ENCODE data around the gene TUBGCP3. TPM values are rescaled to one million over a fixed set of nuclear protein-coding genes. Genes with fewer than 3 reads are reported as not detected.
"Not testable (repeated sequence)": the region's sequence is repeated elsewhere in the genome, so short reads cannot be mapped to it uniquely, and the experiment has no call there.

Gene TUBGCP3
- total RNA-seq, 3 donors from 2014 or later (not counting 1 experiment from before 2014, with no cell fraction given): 43.0 to 57.9 (median 53.6) TPM

GRCh38 chr13:112506046-112506445, 81.9 kb downstream of the TUBGCP3 start:
- H3K4me3 ChIP-seq (ENCODE audit: low read length): no peak overlapping the region
- Mint-ChIP-seq H3K4me3 (no peak overlapping the region), H3K9me3 (no peaks in the 10 kb centered on the region), H3K27me3 (ENCODE audit: low read depth in 2 of 2) (no peaks in the 10 kb centered on the region), H3K36me3 (no peaks in the 10 kb centered on the region), H3K4me1 (peaks cover 11% of the 10 kb centered on the region in 2 donors), H3K27ac (no peak overlapping the region)
- H3K27ac ChIP-seq (ENCODE audit: low read length): no peak overlapping the region
- no peak for TF ChIP-seq CTCF (IDR thresholded peaks at IDR 0.05)
- H3K4me1 ChIP-seq (ENCODE audit: control insufficient read depth, insufficient read depth, low read length): peaks cover 5% of the 10 kb centered on the region
- ATAC-seq: no peak
- intact Hi-C loops (cut with micrococcal nuclease): no loop called here
- DNase-seq: no peak
- H3K27me3 ChIP-seq (ENCODE audit: control insufficient read depth, insufficient read depth, low read length): no peaks in the 10 kb centered on the region
- no peaks in the 10 kb centered on the region for H3K9me3 ChIP-seq (ENCODE audit: control insufficient read depth, insufficient read depth, low read length)
- H3K36me3 ChIP-seq (ENCODE audit: control insufficient read depth, insufficient read depth, low read length): peaks cover 34% of the 10 kb centered on the region
- 98% methylated on average over 7 of the region's 8 CpGs for WGBS (ENCODE audit: insufficient coverage)

GRCh38 chr13:112496166-112496565, 91.8 kb downstream of the TUBGCP3 start:
- H3K4me3 Mint-ChIP-seq: no peak overlapping the region
- no peaks in the 10 kb centered on the region for H3K27me3 Mint-ChIP-seq (ENCODE audit: low read depth in 2 of 2)
- intact Hi-C loops (cut with micrococcal nuclease): no loop called here
- H3K36me3 ChIP-seq (ENCODE audit: control insufficient read depth, insufficient read depth, low read length): peaks cover 30% of the 10 kb centered on the region
- H3K9me3 Mint-ChIP-seq: no peaks in the 10 kb centered on the region
- no peak overlapping the region for H3K27ac ChIP-seq (ENCODE audit: low read length)
- H3K4me3 ChIP-seq (ENCODE audit: low read length): no peak overlapping the region
- no peaks in the 10 kb centered on the region for H3K9me3 ChIP-seq (ENCODE audit: control insufficient read depth, insufficient read depth, low read length)
- no peaks in the 10 kb centered on the region for H3K27me3 ChIP-seq (ENCODE audit: control insufficient read depth, insufficient read depth, low read length)
- ATAC-seq (no peak), DNase-seq (no peak)
- no peak for TF ChIP-seq CTCF (IDR thresholded peaks at IDR 0.05)
- H3K36me3 Mint-ChIP-seq: no peaks in the 10 kb centered on the region
- H3K4me1 Mint-ChIP-seq: peaks cover 6 to 7% of the 10 kb centered on the region in 2 donors
- 98% methylated on average over 7 of the region's 7 CpGs for WGBS (ENCODE audit: insufficient coverage)
- H3K4me1 ChIP-seq (ENCODE audit: control insufficient read depth, insufficient read depth, low read length): no peaks in the 10 kb centered on the region
- no peak overlapping the region for H3K27ac Mint-ChIP-seq

GRCh38 chr13:112495465-112495864, 92.5 kb downstream of the TUBGCP3 start:
- DNase-seq: no peak
- Histone ChIP-seq H3K36me3 (ENCODE audit: control insufficient read depth, insufficient read depth, low read length) (peaks cover 30% of the 10 kb centered on the region), H3K4me3 (ENCODE audit: low read length) (no peak overlapping the region), H3K27me3 (ENCODE audit: control insufficient read depth, insufficient read depth, low read length) (no peaks in the 10 kb centered on the region), H3K27ac (ENCODE audit: low read length) (no peak overlapping the region), H3K4me1 (ENCODE audit: control insufficient read depth, insufficient read depth, low read length) (no peaks in the 10 kb centered on the region), H3K9me3 (ENCODE audit: control insufficient read depth, insufficient read depth, low read length) (no peaks in the 10 kb centered on the region)
- H3K27me3 Mint-ChIP-seq (ENCODE audit: low read depth in 2 of 2): no peaks in the 10 kb centered on the region
- WGBS (ENCODE audit: insufficient coverage): 92% methylated on average over 2 of the region's 2 CpGs
- intact Hi-C loops (cut with micrococcal nuclease): no loop called here
- TF ChIP-seq CTCF (IDR thresholded peaks at IDR 0.05): no peak
- H3K27ac Mint-ChIP-seq: no peak overlapping the region
- no peaks in the 10 kb centered on the region for H3K9me3 Mint-ChIP-seq
- ATAC-seq: no peak
- H3K4me3 Mint-ChIP-seq: no peak overlapping the region
- no peaks in the 10 kb centered on the region for H3K36me3 Mint-ChIP-seq
- peaks cover 6 to 7% of the 10 kb centered on the region in 2 donors for H3K4me1 Mint-ChIP-seq

- Mint-ChIP-seq H3K36me3 (no peaks in the 10 kb centered on the region), H3K27ac (no peak overlapping the region), H3K27me3 (ENCODE audit: low read depth in 2 of 2) (no peaks in the 10 kb centered on the region), H3K4me1 (peaks cover 6 to 7% of the 10 kb centered on the region in 2 donors), H3K4me3 (no peak overlapping the region), H3K9me3 (no peaks in the 10 kb centered on the region)
- H3K27ac ChIP-seq (ENCODE audit: low read length): no peak overlapping the region
- H3K9me3 ChIP-seq (ENCODE audit: control insufficient read depth, insufficient read depth, low read length): no peaks in the 10 kb centered on the region
- ATAC-seq: no peak
- DNase-seq: no peak
- no peaks in the 10 kb centered on the region for H3K27me3 ChIP-seq (ENCODE audit: control insufficient read depth, insufficient read depth, low read length)
- H3K4me3 ChIP-seq (ENCODE audit: low read length): no peak overlapping the region
- WGBS (ENCODE audit: insufficient coverage): 85% methylated on average over 6 of the region's 6 CpGs
- peaks cover 5% of the 10 kb centered on the region for H3K36me3 ChIP-seq (ENCODE audit: control insufficient read depth, insufficient read depth, low read length)
- H3K4me1 ChIP-seq (ENCODE audit: control insufficient read depth, insufficient read depth, low read length): no peaks in the 10 kb centered on the region
- intact Hi-C loops (cut with micrococcal nuclease): no loop called here
- TF ChIP-seq CTCF (IDR thresholded peaks at IDR 0.05): no peak
Observed at GRCh38 chr13:112489199-112489598, 98.8 kb downstream of the TUBGCP3 start.

- H3K27me3 Mint-ChIP-seq (ENCODE audit: low read depth in 2 of 2); H3K4me3 Mint-ChIP-seq; H3K9me3 ChIP-seq (ENCODE audit: control insufficient read depth, insufficient read depth, low read length); H3K4me1 ChIP-seq (ENCODE audit: control insufficient read depth, insufficient read depth, low read length); H3K36me3 Mint-ChIP-seq; H3K36me3 ChIP-seq (ENCODE audit: control insufficient read depth, insufficient read depth, low read length); H3K4me1 Mint-ChIP-seq; H3K27ac ChIP-seq (ENCODE audit: low read length); H3K27me3 ChIP-seq (ENCODE audit: control insufficient read depth, insufficient read depth, low read length); ATAC-seq; H3K4me3 ChIP-seq (ENCODE audit: low read length); DNase-seq; H3K27ac Mint-ChIP-seq; H3K9me3 Mint-ChIP-seq; intact Hi-C loops (cut with micrococcal nuclease): not testable (repeated sequence)
- WGBS (ENCODE audit: insufficient coverage): 88% methylated on average over 7 of the region's 7 CpGs
Observed at GRCh38 chr13:112488343-112489050, 99.5 kb downstream of the TUBGCP3 start.
